GM23338 (cell line): ENCODE measurements around the gene ASB11.

Experiments
- CREB1 ChIP-seq: fragments of 250-450 bp; sonication (Bioruptor Pico); IDR thresholded peaks from 2 replicates; pipeline ENCODE4 v1.5.0; 2020; ENCODE audit warnings: low read depth, mild to moderate bottlenecking, moderate library complexity
- EZH2 ChIP-seq: fragments of 200-600 bp; sonication (generic); IDR thresholded peaks from one replicate; pipeline ENCODE4 v1.8.0; 2017; ENCODE audit warnings: antibody characterized with exemption, mild to moderate bottlenecking, low read depth; ENCODE audit not compliant: unreplicated experiment
- EZH2phosphoT487 ChIP-seq: fragments of 200-600 bp; sonication (generic); IDR thresholded peaks from one replicate; pipeline ENCODE4 v1.8.1; 2018; ENCODE audit warnings: antibody characterized with exemption; ENCODE audit not compliant: unreplicated experiment
- JUNB ChIP-seq: IDR thresholded peaks from one replicate; pipeline ENCODE4 v1.6.1; 2016; ENCODE audit warnings: antibody characterized with exemption; ENCODE audit not compliant: unreplicated experiment
- NANOG ChIP-seq: IDR thresholded peaks from 2 replicates; pipeline ENCODE4 v1.6.1; 2016; ENCODE audit warnings: antibody characterized with exemption, borderline replicate concordance
- POLR2AphosphoS5 ChIP-seq: IDR thresholded peaks from 2 replicates; pipeline ENCODE4 v1.6.1; 2016; ENCODE audit warnings: antibody characterized with exemption, low read depth
- STAT1 ChIP-seq: IDR thresholded peaks from one replicate; pipeline ENCODE4 v1.6.1; 2016; ENCODE audit warnings: antibody characterized with exemption; ENCODE audit not compliant: unreplicated experiment
- ZNF114 ChIP-seq: fragments of 250-450 bp; sonication (Bioruptor Pico); IDR thresholded peaks from 2 replicates; pipeline ENCODE4 v1.5.0; 2020; ENCODE audit warnings: mild to moderate bottlenecking, moderate library complexity
- TF ChIP-seq, protein P1 (sequence below), 2 experiments: fragments of 200-600 bp in 1 of 2; sonication (generic) in 1 of 2; conservative IDR thresholded peaks; 2 replicates each; pipeline versions ENCODE4 v1.5.1 to v1.6.1; 2016 to 2017; ENCODE audit warnings: antibody characterized with exemption in 2 of 2, low read depth in 2 of 2, mild to moderate bottlenecking in 2 of 2, moderate library complexity in 1 of 2
- TF ChIP-seq, protein P2 (sequence below): IDR thresholded peaks from one replicate; pipeline ENCODE4 v1.6.1; 2018; ENCODE audit warnings: antibody characterized with exemption; ENCODE audit not compliant: unreplicated experiment

- TF ChIP-seq POLR2AphosphoS5 (no peak), JUNB (no peak), EZH2 (no peak), EZH2phosphoT487 (no peak), ZNF114 (CRISPR knock-in tag) (no peak), CREB1 (no peak), NANOG (no peak), STAT1 (no peak)
- TF ChIP-seq, protein P1, sequence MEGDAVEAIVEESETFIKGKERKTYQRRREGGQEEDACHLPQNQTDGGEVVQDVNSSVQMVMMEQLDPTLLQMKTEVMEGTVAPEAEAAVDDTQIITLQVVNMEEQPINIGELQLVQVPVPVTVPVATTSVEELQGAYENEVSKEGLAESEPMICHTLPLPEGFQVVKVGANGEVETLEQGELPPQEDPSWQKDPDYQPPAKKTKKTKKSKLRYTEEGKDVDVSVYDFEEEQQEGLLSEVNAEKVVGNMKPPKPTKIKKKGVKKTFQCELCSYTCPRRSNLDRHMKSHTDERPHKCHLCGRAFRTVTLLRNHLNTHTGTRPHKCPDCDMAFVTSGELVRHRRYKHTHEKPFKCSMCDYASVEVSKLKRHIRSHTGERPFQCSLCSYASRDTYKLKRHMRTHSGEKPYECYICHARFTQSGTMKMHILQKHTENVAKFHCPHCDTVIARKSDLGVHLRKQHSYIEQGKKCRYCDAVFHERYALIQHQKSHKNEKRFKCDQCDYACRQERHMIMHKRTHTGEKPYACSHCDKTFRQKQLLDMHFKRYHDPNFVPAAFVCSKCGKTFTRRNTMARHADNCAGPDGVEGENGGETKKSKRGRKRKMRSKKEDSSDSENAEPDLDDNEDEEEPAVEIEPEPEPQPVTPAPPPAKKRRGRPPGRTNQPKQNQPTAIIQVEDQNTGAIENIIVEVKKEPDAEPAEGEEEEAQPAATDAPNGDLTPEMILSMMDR (conservative IDR thresholded peaks at IDR 0.05; ENCODE audit: low read depth in 2 of 2): no peak
- TF ChIP-seq, protein P2, sequence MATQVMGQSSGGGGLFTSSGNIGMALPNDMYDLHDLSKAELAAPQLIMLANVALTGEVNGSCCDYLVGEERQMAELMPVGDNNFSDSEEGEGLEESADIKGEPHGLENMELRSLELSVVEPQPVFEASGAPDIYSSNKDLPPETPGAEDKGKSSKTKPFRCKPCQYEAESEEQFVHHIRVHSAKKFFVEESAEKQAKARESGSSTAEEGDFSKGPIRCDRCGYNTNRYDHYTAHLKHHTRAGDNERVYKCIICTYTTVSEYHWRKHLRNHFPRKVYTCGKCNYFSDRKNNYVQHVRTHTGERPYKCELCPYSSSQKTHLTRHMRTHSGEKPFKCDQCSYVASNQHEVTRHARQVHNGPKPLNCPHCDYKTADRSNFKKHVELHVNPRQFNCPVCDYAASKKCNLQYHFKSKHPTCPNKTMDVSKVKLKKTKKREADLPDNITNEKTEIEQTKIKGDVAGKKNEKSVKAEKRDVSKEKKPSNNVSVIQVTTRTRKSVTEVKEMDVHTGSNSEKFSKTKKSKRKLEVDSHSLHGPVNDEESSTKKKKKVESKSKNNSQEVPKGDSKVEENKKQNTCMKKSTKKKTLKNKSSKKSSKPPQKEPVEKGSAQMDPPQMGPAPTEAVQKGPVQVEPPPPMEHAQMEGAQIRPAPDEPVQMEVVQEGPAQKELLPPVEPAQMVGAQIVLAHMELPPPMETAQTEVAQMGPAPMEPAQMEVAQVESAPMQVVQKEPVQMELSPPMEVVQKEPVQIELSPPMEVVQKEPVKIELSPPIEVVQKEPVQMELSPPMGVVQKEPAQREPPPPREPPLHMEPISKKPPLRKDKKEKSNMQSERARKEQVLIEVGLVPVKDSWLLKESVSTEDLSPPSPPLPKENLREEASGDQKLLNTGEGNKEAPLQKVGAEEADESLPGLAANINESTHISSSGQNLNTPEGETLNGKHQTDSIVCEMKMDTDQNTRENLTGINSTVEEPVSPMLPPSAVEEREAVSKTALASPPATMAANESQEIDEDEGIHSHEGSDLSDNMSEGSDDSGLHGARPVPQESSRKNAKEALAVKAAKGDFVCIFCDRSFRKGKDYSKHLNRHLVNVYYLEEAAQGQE: no peak
Observed at GRCh38 chrX:15241301-15241700, 74.1 kb downstream of the ASB11 start.
